RCC 7860 (cell line): ENCODE results near the gene ADPRS.
A peak's percentile ranks its signal among the peaks of the same experiment; 100 is the strongest.

Source experiments
- DNase-seq: peaks from one replicate; pipeline ENCODE4 v3.0.0-alpha.2; 2015; ENCODE audit warnings: low spot score
- FAIRE-seq: peaks from 2 replicates; lab custom pipeline; 2012; peaks lifted over from hg19 to GRCh38; lab: Jason Lieb, UNC

The ADPRS gene

GRCh38 chr1:36126797-36127500, 38.3 kb downstream of the ADPRS start:
- FAIRE-seq = no peak
- no peak for DNase-seq

GRCh38 chr1:36128126-36128904, 39.6 kb downstream of the ADPRS start:
- FAIRE-seq (peak; percentile 50), DNase-seq (peak; percentile 60)

DNA sequence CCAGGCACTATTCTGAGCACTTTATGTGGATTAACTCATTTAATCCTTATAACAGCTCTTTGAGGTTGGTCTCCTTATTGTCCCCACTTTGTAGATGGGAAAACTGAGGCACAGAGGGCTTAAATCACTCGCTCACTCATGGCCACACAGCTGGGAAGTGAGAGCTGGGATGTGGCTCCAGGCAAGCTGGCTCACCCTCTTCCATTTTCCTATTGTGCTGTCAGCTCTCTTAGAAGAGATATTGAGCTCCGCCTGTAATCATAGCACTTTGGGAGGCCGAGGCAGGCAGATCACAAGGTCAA, 40.2 kb downstream of the ADPRS start:
- FAIRE-seq (no peak), DNase-seq (no peak)

DNA sequence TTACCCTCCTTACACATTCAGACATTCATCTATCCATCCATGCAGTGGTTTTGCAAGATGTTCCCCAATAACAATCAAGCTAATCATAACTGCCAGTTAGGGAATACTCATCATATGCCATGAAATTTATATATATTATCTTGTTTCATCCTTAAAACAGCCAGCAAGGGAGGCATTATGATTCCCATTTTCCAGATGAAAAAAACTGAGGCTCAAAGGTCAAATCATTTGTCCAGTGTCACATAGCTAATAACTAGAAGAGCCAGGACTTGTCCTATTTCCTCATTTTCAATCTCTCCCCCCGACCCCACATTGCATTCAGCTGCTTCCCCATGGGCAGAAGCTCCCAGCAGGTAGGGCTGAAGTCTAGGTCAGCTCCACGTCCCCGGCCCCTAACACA, 43.3 kb downstream of the ADPRS start:
- no peak for FAIRE-seq

GRCh38 chr1:36133484-36133883, 44.8 kb downstream of the ADPRS start:
- peak; percentile 94 for FAIRE-seq
- DNase-seq = peak; percentile 92

More for the DNA sequence above, 43.3 kb downstream of the ADPRS start:
- no peak for DNase-seq

DNA sequence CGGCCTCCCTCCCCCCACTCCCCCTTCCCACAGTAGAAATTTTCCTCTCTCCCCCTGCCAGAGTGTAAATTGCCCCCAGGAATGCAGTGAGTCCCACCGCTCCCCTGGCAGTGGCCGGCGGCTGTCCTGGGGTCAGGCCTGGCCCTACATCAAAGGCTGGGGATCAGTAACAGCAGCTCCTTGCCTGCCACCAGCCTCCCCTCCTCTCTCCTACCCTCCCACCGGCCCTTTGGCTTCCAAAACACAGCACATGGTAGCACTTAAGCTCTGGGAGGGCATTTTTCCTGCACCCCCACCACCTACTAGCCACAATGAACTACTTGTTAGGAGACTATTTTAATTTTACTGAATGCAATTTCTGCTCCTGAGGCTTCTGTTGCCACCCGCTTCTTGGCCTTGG, 45.3 kb downstream of the ADPRS start:
- FAIRE-seq (no peak), DNase-seq (no peak)

DNA sequence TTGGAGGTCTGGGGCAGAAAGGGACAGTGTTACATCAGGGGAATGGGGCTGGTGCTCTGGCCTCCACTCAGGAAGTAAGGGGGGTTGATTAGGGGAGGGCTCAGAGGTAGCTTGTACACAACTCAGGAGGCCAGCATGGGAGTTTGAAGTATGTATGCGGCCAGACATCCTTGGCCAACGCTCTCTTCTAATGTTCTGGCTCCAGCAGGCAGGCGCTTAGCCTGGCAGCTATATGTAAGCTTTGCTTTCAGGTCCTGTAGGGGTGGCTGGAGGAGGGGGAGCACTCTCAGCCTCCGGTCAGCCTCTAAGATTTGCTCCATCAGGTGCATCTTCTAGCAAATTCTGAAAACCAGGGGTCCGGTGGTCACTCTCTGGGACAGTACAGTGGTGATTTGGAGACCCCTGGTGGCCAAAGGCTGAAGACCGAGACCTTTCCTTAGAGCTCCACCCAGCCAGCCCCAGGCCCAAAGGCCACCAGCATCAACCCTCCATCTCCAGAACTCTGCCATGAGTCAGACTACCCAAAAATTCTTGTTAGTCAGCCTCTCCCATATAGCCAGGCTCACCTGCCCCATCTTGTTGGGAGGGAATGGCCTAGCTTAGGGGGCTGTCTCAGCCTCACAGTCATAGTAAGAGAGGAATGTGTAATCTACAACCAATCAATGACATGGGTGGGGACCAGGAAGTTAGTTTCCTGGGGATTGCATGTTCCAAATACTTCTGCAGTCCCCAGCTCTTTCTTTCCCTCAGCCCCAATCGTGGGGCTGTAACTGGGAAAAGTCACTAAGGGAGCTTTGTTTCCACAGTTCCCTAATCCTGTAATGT, 46.0 kb downstream of the ADPRS start:
- peak; percentile 26 for DNase-seq
- no peak for FAIRE-seq

DNA sequence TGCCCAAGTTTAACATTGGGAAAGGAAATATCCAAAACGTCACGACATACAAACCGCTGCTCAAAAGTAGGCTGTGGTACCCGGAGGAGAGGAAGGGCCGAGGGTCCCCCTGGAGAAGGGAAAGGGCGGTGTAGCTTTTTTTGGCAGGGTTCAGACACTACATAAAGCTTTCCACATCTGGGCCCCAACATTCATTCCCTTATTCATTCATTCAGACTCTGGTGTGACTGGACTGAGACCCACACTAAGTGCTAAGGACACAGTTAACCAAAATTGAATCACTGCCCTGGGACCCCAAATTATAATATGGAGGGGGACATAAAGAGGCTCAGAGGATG, 46.6 kb downstream of the ADPRS start:
- DNase-seq = no peak
- FAIRE-seq = no peak

GRCh38 chr1:36135796-36136195, 47.1 kb downstream of the ADPRS start:
- no peak for FAIRE-seq
- DNase-seq = no peak

GRCh38 chr1:36136535-36136934, 47.8 kb downstream of the ADPRS start:
- FAIRE-seq = no peak
- peak; percentile 19 for DNase-seq

- FAIRE-seq (no peak), DNase-seq (no peak)
Measured at GRCh38 chr1:36137226-36137625, 48.5 kb downstream of the ADPRS start.

DNA sequence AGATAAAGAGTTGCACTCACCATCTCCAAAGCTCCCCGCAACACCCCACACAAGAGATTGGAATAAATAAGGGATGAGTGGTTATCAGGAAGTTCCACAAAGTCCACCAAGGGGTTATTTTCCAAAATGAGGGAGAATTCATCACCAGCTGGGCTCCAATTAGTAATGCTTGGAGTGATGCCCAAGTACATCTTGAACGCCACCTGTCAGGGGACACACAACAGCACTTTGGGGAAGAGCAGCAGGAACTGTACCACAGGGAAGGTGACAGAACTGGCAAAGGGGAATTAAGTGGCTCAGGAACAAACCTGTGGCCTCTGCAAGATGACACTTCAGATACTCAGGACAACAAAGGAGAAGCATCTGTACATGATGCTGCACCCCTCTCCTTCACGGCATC, 49.1 kb downstream of the ADPRS start:
- FAIRE-seq = no peak
- DNase-seq = no peak

DNA sequence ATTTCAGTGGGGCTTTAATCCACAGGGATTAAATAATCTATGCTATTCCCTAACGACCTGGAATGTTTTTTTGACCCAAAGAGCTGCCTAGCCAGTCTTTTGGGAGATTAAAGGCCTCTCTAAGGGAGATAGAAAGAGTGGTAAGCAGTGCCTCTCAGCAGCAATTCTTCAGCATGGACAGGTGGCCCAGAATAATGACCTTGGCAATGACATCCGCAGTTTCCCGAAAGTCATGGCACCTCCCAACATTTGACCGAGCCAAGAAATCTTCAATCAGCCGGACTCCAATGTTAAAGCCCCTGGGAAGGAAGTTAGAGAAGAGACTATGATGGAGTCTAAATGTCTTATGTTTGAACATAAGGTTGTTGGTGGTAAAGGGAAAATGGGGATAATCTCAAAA, 50.8 kb downstream of the ADPRS start:
- no peak for FAIRE-seq

GRCh38 chr1:36142121-36142520, 53.4 kb downstream of the ADPRS start:
- no peak for DNase-seq
- FAIRE-seq = no peak

More for the DNA sequence above, 50.8 kb downstream of the ADPRS start:
- no peak for DNase-seq

- no peak for DNase-seq
- FAIRE-seq = no peak
Measured at GRCh38 chr1:36143424-36143823, 54.7 kb downstream of the ADPRS start.
